GM23338 (cell line): ENCODE measurements around the gene CCDC39. TPM values are rescaled to one million over a fixed set of nuclear protein-coding genes. Genes with fewer than 3 reads are reported as not detected.

Source experiments
- ATAC-seq: fragments of 200-7000 bp; cut with Tn5 transposase; 3 replicates; pipeline ENCODE4 v1.9.1; 2020
- DNase-seq: peaks from one replicate; pipeline ENCODE4 v3.0.0-alpha.2; 2015; ENCODE audit warnings: low spot score
- H2AFZ ChIP-seq: fragments of 200-600 bp; sonication (generic); 2 replicates; pipeline ENCODE4 v1.8.0; 2016; ENCODE audit warnings: antibody characterized with exemption, mild to moderate bottlenecking, moderate library complexity
- H3F3A ChIP-seq: fragments of 200-600 bp; sonication (generic); replicated peaks from 2 replicates; pipeline ENCODE4 v1.8.0; 2017; ENCODE audit warnings: antibody characterized with exemption, mixed run types, low read depth
- H3K27ac ChIP-seq: fragments of 200-600 bp; sonication (generic); 2 replicates; pipeline ENCODE4 v1.6.1; 2016; ENCODE audit warnings: low read depth
- H3K27me3 ChIP-seq: fragments of 200-600 bp; sonication (generic); 2 replicates; pipeline ENCODE4 v1.8.0; 2016; ENCODE audit warnings: mild to moderate bottlenecking, mixed run types, moderate library complexity; ENCODE audit not compliant: insufficient read depth
- H3K36me3 ChIP-seq: fragments of 200-600 bp; sonication (generic); 2 replicates; pipeline ENCODE4 v1.8.0; 2016; ENCODE audit warnings: mild to moderate bottlenecking; ENCODE audit not compliant: insufficient read depth
- H3K4me1 ChIP-seq: fragments of 200-600 bp; sonication (generic); 2 replicates; pipeline ENCODE4 v1.8.0; 2016; ENCODE audit warnings: mild to moderate bottlenecking, moderate library complexity; ENCODE audit not compliant: insufficient read depth
- H3K4me2 ChIP-seq: fragments of 200-600 bp; sonication (generic); 2 replicates; pipeline ENCODE4 v1.7.1; 2017; ENCODE audit warnings: mixed run types
- H3K4me3 ChIP-seq: fragments of 200-600 bp; sonication (generic); 2 replicates; pipeline ENCODE4 v1.6.1; 2016; ENCODE audit warnings: mixed run types
- H3K79me2 ChIP-seq: fragments of 200-600 bp; sonication (generic); replicated peaks from 2 replicates; pipeline ENCODE4 v1.8.0; 2017; ENCODE audit warnings: mild to moderate bottlenecking; ENCODE audit not compliant: insufficient read depth
- H3K9me2 ChIP-seq: fragments of 200-600 bp; sonication (generic); 2 replicates; pipeline ENCODE4 v1.8.0; 2017; ENCODE audit not compliant: insufficient read depth
- H4K20me1 ChIP-seq: fragments of 200-600 bp; sonication (generic); replicated peaks from 2 replicates; pipeline ENCODE4 v1.8.0; 2017; ENCODE audit warnings: mild to moderate bottlenecking; ENCODE audit not compliant: insufficient read depth
- H3K27ac Mint-ChIP-seq: 2 replicates; pipeline ENCODE4 v1.8.0; 2020; ENCODE audit warnings: inconsistent platforms, mild to moderate bottlenecking, moderate library complexity, mixed read lengths
- H3K27me3 Mint-ChIP-seq: 3 replicates; pipeline ENCODE4 v1.8.0; 2022; ENCODE audit warnings: low read depth, mild to moderate bottlenecking, moderate library complexity, mixed read lengths, inconsistent platforms; ENCODE audit not compliant: insufficient read depth, poor library complexity
- H3K36me3 Mint-ChIP-seq: 3 replicates; pipeline ENCODE4 v1.8.0; 2021; ENCODE audit warnings: low read depth, mild to moderate bottlenecking, inconsistent platforms, moderate library complexity, mixed read lengths
- H3K4me1 Mint-ChIP-seq: 3 replicates; pipeline ENCODE4 v1.8.0; 2020; ENCODE audit warnings: mild to moderate bottlenecking, inconsistent platforms, mixed read lengths
- H3K4me3 Mint-ChIP-seq: 3 replicates; pipeline ENCODE4 v1.8.0; 2021; ENCODE audit warnings: moderate library complexity, mild to moderate bottlenecking, inconsistent platforms, mixed read lengths
- H3K9me3 Mint-ChIP-seq: 3 replicates; pipeline ENCODE4 v1.8.0; 2020; ENCODE audit warnings: moderate library complexity, mild to moderate bottlenecking, inconsistent platforms, mixed read lengths
- JUNB ChIP-seq: IDR thresholded peaks from one replicate; pipeline ENCODE4 v1.6.1; 2016; ENCODE audit warnings: antibody characterized with exemption; ENCODE audit not compliant: unreplicated experiment
- NANOG ChIP-seq: IDR thresholded peaks from 2 replicates; pipeline ENCODE4 v1.6.1; 2016; ENCODE audit warnings: antibody characterized with exemption, borderline replicate concordance
- POLR2AphosphoS5 ChIP-seq: IDR thresholded peaks from 2 replicates; pipeline ENCODE4 v1.6.1; 2016; ENCODE audit warnings: antibody characterized with exemption, low read depth
- STAT1 ChIP-seq: IDR thresholded peaks from one replicate; pipeline ENCODE4 v1.6.1; 2016; ENCODE audit warnings: antibody characterized with exemption; ENCODE audit not compliant: unreplicated experiment
- ZNF114 ChIP-seq: fragments of 250-450 bp; sonication (Bioruptor Pico); IDR thresholded peaks from 2 replicates; pipeline ENCODE4 v1.5.0; 2020; ENCODE audit warnings: mild to moderate bottlenecking, moderate library complexity
- ZNF331 ChIP-seq: fragments of 250-450 bp; sonication (Bioruptor Pico); IDR thresholded peaks from 2 replicates; pipeline ENCODE4 v1.5.0; 2020; ENCODE audit warnings: low read depth, mild to moderate bottlenecking, moderate library complexity
- polyA plus RNA-seq: library from polyadenylated mRNA; unstranded; fragments of >200 nt; fragmentation: Nextera tagmentation; extraction: Ambion mirVana; gene quantifications from 2 replicates; pipeline ENCODE4 v1.2.1, GENCODE V29; 2016
- total RNA-seq: library from RNA; depleted of rRNA; stranded (reverse); fragments of >200 nt; shearing (Covaris generic); gene quantifications from 2 replicates; pipeline ENCODE4 v1.2.3, GENCODE V29; 2014
- TF ChIP-seq, protein P1 (sequence below): IDR thresholded peaks from one replicate; pipeline ENCODE4 v1.6.1; 2018; ENCODE audit warnings: antibody characterized with exemption; ENCODE audit not compliant: unreplicated experiment
- TF ChIP-seq, protein P2 (sequence below), 2 experiments: fragments of 200-600 bp in 1 of 2; sonication (generic) in 1 of 2; conservative IDR thresholded peaks; 2 replicates each; pipeline versions ENCODE4 v1.5.1 to v1.6.1; 2016 to 2017; ENCODE audit warnings: antibody characterized with exemption in 2 of 2, low read depth in 2 of 2, mild to moderate bottlenecking in 2 of 2, moderate library complexity in 1 of 2
- TF ChIP-seq, protein P3 (sequence below): fragments of 250-450 bp; sonication (Bioruptor Pico); IDR thresholded peaks from 2 replicates; pipeline ENCODE4 v1.5.0; 2020; ENCODE audit warnings: mild to moderate bottlenecking, moderate library complexity
- TF ChIP-seq, protein P4 (sequence below): IDR thresholded peaks from 2 replicates; pipeline ENCODE4 v1.6.1; 2016; ENCODE audit warnings: antibody characterized with exemption

CCDC39 gene
- total and polyA plus RNA-seq, 2 experiments from 2014 or later: 0.52 to 2.6 TPM

DNA sequence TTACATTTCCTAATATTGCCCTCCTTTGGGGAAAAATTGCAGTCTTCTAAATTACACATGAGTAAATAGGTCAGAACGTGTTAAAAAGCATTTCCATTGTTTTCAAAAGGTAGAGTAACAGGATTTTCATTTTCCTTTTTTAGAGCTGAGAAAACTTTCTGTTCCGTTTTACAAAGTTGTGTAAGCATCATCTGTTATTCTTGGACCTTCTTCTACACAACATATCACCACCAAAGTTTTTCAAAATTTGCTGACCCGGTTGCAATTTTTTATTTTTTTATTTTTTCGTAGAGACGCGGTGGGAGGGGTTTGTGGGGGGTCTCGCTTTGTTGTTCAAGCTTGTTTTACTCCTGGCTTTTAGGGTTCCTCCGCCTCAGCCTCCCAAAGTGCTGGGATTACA lies 1.1 kb downstream of the CCDC39 start (continued):
- TF ChIP-seq, protein P1, sequence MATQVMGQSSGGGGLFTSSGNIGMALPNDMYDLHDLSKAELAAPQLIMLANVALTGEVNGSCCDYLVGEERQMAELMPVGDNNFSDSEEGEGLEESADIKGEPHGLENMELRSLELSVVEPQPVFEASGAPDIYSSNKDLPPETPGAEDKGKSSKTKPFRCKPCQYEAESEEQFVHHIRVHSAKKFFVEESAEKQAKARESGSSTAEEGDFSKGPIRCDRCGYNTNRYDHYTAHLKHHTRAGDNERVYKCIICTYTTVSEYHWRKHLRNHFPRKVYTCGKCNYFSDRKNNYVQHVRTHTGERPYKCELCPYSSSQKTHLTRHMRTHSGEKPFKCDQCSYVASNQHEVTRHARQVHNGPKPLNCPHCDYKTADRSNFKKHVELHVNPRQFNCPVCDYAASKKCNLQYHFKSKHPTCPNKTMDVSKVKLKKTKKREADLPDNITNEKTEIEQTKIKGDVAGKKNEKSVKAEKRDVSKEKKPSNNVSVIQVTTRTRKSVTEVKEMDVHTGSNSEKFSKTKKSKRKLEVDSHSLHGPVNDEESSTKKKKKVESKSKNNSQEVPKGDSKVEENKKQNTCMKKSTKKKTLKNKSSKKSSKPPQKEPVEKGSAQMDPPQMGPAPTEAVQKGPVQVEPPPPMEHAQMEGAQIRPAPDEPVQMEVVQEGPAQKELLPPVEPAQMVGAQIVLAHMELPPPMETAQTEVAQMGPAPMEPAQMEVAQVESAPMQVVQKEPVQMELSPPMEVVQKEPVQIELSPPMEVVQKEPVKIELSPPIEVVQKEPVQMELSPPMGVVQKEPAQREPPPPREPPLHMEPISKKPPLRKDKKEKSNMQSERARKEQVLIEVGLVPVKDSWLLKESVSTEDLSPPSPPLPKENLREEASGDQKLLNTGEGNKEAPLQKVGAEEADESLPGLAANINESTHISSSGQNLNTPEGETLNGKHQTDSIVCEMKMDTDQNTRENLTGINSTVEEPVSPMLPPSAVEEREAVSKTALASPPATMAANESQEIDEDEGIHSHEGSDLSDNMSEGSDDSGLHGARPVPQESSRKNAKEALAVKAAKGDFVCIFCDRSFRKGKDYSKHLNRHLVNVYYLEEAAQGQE: no peak
- TF ChIP-seq STAT1 (no peak), JUNB (no peak), POLR2AphosphoS5 (no peak), ZNF331 (no peak)
- TF ChIP-seq, protein P2, sequence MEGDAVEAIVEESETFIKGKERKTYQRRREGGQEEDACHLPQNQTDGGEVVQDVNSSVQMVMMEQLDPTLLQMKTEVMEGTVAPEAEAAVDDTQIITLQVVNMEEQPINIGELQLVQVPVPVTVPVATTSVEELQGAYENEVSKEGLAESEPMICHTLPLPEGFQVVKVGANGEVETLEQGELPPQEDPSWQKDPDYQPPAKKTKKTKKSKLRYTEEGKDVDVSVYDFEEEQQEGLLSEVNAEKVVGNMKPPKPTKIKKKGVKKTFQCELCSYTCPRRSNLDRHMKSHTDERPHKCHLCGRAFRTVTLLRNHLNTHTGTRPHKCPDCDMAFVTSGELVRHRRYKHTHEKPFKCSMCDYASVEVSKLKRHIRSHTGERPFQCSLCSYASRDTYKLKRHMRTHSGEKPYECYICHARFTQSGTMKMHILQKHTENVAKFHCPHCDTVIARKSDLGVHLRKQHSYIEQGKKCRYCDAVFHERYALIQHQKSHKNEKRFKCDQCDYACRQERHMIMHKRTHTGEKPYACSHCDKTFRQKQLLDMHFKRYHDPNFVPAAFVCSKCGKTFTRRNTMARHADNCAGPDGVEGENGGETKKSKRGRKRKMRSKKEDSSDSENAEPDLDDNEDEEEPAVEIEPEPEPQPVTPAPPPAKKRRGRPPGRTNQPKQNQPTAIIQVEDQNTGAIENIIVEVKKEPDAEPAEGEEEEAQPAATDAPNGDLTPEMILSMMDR (conservative IDR thresholded peaks at IDR 0.05; ENCODE audit: low read depth in 2 of 2): no peak

DNA sequence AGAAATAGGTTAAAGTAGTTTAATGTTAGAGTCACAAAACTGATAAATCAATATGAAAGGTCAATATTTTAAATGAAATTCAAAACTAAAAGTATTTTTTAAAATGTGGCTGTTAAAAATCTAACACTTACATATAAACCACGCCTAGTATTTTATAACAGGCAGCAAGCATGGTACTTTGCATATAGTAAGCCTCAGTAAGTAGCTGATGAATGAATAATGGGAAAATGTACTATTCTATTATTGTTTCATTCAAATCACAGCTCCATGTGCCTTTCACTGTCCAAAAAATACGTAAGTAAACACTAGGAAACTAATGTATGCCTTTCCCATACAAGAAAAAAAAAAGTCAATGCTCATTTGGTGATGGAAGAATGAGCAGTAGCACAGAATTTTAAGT lies 17.8 kb downstream of the CCDC39 start:
- H3K36me3 Mint-ChIP-seq: no peaks in the 10 kb centered on the region
- Histone ChIP-seq H3K4me2 (no peak overlapping the region), H3K79me2 (no peaks in the 10 kb centered on the region), H3K4me3 (no peak overlapping the region), H3K4me1 (peaks cover 7% of the 10 kb centered on the region), H3K27ac (no peak overlapping the region), H3K36me3 (no peaks in the 10 kb centered on the region), H2AFZ (no peak overlapping the region), H4K20me1 (no peaks in the 10 kb centered on the region), H3F3A (no peaks in the 10 kb centered on the region), H3K27me3 (no peaks in the 10 kb centered on the region), H3K9me2 (no peaks in the 10 kb centered on the region)
- no peaks in the 10 kb centered on the region for H3K27me3 Mint-ChIP-seq
- ATAC-seq: no peak
- H3K4me1 Mint-ChIP-seq: peaks cover 13% of the 10 kb centered on the region
- no peak for DNase-seq
- H3K4me3 Mint-ChIP-seq: no peak overlapping the region
- H3K27ac Mint-ChIP-seq: no peak overlapping the region
- H3K9me3 Mint-ChIP-seq: no peaks in the 10 kb centered on the region
- TF ChIP-seq ZNF331: no peak
- no peak for TF ChIP-seq POLR2AphosphoS5
- no peak for TF ChIP-seq ZNF114 (CRISPR knock-in tag)
- TF ChIP-seq, protein P3, sequence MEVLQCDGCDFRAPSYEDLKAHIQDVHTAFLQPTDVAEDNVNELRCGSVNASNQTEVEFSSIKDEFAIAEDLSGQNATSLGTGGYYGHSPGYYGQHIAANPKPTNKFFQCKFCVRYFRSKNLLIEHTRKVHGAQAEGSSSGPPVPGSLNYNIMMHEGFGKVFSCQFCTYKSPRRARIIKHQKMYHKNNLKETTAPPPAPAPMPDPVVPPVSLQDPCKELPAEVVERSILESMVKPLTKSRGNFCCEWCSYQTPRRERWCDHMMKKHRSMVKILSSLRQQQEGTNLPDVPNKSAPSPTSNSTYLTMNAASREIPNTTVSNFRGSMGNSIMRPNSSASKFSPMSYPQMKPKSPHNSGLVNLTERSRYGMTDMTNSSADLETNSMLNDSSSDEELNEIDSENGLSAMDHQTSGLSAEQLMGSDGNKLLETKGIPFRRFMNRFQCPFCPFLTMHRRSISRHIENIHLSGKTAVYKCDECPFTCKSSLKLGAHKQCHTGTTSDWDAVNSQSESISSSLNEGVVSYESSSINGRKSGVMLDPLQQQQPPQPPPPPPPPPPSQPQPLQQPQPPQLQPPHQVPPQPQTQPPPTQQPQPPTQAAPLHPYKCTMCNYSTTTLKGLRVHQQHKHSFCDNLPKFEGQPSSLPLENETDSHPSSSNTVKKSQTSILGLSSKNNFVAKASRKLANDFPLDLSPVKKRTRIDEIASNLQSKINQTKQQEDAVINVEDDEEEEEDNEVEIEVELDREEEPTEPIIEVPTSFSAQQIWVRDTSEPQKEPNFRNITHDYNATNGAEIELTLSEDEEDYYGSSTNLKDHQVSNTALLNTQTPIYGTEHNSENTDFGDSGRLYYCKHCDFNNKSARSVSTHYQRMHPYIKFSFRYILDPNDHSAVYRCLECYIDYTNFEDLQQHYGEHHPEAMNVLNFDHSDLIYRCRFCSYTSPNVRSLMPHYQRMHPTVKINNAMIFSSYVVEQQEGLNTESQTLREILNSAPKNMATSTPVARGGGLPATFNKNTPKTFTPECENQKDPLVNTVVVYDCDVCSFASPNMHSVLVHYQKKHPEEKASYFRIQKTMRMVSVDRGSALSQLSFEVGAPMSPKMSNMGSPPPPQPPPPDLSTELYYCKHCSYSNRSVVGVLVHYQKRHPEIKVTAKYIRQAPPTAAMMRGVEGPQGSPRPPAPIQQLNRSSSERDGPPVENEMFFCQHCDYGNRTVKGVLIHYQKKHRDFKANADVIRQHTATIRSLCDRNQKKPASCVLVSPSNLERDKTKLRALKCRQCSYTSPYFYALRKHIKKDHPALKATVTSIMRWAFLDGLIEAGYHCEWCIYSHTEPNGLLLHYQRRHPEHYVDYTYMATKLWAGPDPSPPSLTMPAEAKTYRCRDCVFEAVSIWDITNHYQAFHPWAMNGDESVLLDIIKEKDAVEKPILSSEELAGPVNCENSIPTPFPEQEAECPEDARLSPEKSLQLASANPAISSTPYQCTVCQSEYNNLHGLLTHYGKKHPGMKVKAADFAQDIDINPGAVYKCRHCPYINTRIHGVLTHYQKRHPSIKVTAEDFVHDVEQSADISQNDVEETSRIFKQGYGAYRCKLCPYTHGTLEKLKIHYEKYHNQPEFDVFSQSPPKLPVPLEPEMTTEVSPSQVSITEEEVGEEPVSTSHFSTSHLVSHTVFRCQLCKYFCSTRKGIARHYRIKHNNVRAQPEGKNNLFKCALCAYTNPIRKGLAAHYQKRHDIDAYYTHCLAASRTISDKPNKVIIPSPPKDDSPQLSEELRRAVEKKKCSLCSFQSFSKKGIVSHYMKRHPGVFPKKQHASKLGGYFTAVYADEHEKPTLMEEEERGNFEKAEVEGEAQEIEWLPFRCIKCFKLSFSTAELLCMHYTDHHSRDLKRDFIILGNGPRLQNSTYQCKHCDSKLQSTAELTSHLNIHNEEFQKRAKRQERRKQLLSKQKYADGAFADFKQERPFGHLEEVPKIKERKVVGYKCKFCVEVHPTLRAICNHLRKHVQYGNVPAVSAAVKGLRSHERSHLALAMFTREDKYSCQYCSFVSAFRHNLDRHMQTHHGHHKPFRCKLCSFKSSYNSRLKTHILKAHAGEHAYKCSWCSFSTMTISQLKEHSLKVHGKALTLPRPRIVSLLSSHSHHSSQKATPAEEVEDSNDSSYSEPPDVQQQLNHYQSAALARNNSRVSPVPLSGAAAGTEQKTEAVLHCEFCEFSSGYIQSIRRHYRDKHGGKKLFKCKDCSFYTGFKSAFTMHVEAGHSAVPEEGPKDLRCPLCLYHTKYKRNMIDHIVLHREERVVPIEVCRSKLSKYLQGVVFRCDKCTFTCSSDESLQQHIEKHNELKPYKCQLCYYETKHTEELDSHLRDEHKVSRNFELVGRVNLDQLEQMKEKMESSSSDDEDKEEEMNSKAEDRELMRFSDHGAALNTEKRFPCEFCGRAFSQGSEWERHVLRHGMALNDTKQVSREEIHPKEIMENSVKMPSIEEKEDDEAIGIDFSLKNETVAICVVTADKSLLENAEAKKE (CRISPR knock-in tag): no peak
- TF ChIP-seq, protein P4, sequence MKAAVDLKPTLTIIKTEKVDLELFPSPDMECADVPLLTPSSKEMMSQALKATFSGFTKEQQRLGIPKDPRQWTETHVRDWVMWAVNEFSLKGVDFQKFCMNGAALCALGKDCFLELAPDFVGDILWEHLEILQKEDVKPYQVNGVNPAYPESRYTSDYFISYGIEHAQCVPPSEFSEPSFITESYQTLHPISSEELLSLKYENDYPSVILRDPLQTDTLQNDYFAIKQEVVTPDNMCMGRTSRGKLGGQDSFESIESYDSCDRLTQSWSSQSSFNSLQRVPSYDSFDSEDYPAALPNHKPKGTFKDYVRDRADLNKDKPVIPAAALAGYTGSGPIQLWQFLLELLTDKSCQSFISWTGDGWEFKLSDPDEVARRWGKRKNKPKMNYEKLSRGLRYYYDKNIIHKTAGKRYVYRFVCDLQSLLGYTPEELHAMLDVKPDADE: no peak
- TF ChIP-seq NANOG: no peak
- TF ChIP-seq STAT1: no peak
